Keratinocyte (primary cell): Measurements from ENCODE around the gene PCBP1. TPM values are rescaled to one million over a fixed set of nuclear protein-coding genes. Genes with fewer than 3 reads are reported as not detected.

Experiments
- DNase-seq: peaks from one replicate; pipeline ENCODE4 v3.0.0-alpha.2; 2011; ENCODE audit warnings: low read depth, missing footprints, low spot score
- FAIRE-seq: peaks from 2 replicates; lab custom pipeline; 2011; peaks lifted over from hg19 to GRCh38; lab: Jason Lieb, UNC
- H2AFZ ChIP-seq: 2 replicates; pipeline ENCODE4 v1.6.0; 2012; ENCODE audit warnings: low read length, control low read depth, inconsistent platforms; ENCODE audit not compliant: control insufficient read depth
- H3K27ac ChIP-seq: 2 replicates; pipeline ENCODE4 v1.5.1; 2011; ENCODE audit warnings: low read length; ENCODE audit not compliant: control insufficient read depth, insufficient read depth
- H3K27me3 ChIP-seq: 3 replicates; pipeline ENCODE4 v1.6.0; 2011; ENCODE audit warnings: low read length; ENCODE audit not compliant: control insufficient read depth, insufficient read depth; ENCODE audit errors: extremely low read depth
- H3K36me3 ChIP-seq, 2 experiments: 2 replicates in 1 of 2; 3 replicates in 1 of 2; pipeline ENCODE4 v1.5.1; 2011; ENCODE audit warnings: low read length in 2 of 2, mild to moderate bottlenecking in 1 of 2; ENCODE audit not compliant: control insufficient read depth in 2 of 2, insufficient read depth in 2 of 2; ENCODE audit errors: extremely low read depth in 1 of 2
- H3K4me1 ChIP-seq: 3 replicates; pipeline ENCODE4 v1.5.1; 2011; ENCODE audit warnings: low read length; ENCODE audit not compliant: control insufficient read depth, insufficient read depth; ENCODE audit errors: extremely low read depth
- H3K4me2 ChIP-seq: 3 replicates; pipeline ENCODE4 v1.6.0; 2011; ENCODE audit warnings: low read depth, low read length; ENCODE audit not compliant: control insufficient read depth, insufficient read depth; ENCODE audit errors: extremely low read depth
- H3K4me3 ChIP-seq, 3 experiments: fragments of 200-600 bp in 1 of 3; sonication (generic) in 1 of 3; 2 replicates in 2 of 3; 3 replicates in 1 of 3; pipeline ENCODE4 v1.5.1; 2011 to 2016; ENCODE audit warnings: low read length in 3 of 3, mild to moderate bottlenecking in 3 of 3, control low read depth in 2 of 3, inconsistent platforms in 1 of 3, low read depth in 1 of 3, mixed read lengths in 1 of 3, mixed run types in 1 of 3, moderate library complexity in 1 of 3; ENCODE audit not compliant: control insufficient read depth in 2 of 3, insufficient read depth in 2 of 3; ENCODE audit errors: extremely low read depth in 1 of 3
- H3K79me2 ChIP-seq: 2 replicates; pipeline ENCODE4 v1.6.0; 2012; ENCODE audit warnings: low read length; ENCODE audit not compliant: control insufficient read depth, insufficient read depth
- H3K9ac ChIP-seq: 3 replicates; pipeline ENCODE4 v1.6.0; 2011; ENCODE audit warnings: low read length; ENCODE audit not compliant: control insufficient read depth, insufficient read depth; ENCODE audit errors: extremely low read depth
- H3K9me1 ChIP-seq: 3 replicates; pipeline ENCODE4 v1.6.0; 2011; ENCODE audit warnings: low read length; ENCODE audit not compliant: control insufficient read depth, insufficient read depth; ENCODE audit errors: extremely low read depth
- H3K9me3 ChIP-seq: 2 replicates; pipeline ENCODE4 v1.5.1; 2012; ENCODE audit warnings: low read depth, low read length; ENCODE audit not compliant: control insufficient read depth
- H4K20me1 ChIP-seq: 3 replicates; pipeline ENCODE4 v1.6.0; 2011; ENCODE audit warnings: low read length; ENCODE audit not compliant: control insufficient read depth, insufficient read depth; ENCODE audit errors: extremely low read depth
- CTCF ChIP-seq, 3 experiments: IDR thresholded peaks in 1 of 3; conservative IDR thresholded peaks in 1 of 3; optimal IDR thresholded peaks in 1 of 3; 2 replicates in 2 of 3; 3 replicates in 1 of 3; pipeline versions ENCODE3 to v1.5.1; 2011; ENCODE audit warnings: low read length in 3 of 3, mild to moderate bottlenecking in 3 of 3, moderate library complexity in 2 of 3, control low read depth in 1 of 3, inconsistent platforms in 1 of 3; ENCODE audit not compliant: insufficient read depth in 2 of 3; ENCODE audit errors: extremely low read depth in 1 of 3
- EZH2 ChIP-seq: IDR thresholded peaks from one replicate; pipeline ENCODE4 v1.6.1; 2012; ENCODE audit warnings: inconsistent platforms, mild to moderate bottlenecking, low read length, moderate library complexity
- dilution Hi-C: fragments of 300-500 bp; cut with MboI; formaldehyde crosslinking; loops from one replicate; pipeline ENCODE4 v1.7.0; 2020; ENCODE audit warnings: low sequenced_read_pairs; ENCODE audit not compliant: extremely low pct_ligation_motif_present
- polyA plus RNA-seq, 5 experiments: library from polyadenylated mRNA; depleted of rRNA in 3 of 5; stranded (reverse) in 3 of 5; stranded (forward) in 1 of 5; unstranded in 1 of 5; fragments of >200 nt; gene quantifications; 1 replicate in 1 of 5; 2 replicates in 3 of 5; 3 replicates in 1 of 5; pipeline versions ENCODE4 v1.2.1 to v1.2.3, GENCODE V29; 2011 to 2012; ENCODE audit warnings: missing spikeins in 2 of 5, low read depth in 1 of 5, low replicate concordance in 1 of 5

PCBP1 gene
- polyA plus RNA-seq, 1 donor (not counting 4 experiments of a cell fraction or from before 2014, with no cell fraction given): 86.8 TPM

DNA sequence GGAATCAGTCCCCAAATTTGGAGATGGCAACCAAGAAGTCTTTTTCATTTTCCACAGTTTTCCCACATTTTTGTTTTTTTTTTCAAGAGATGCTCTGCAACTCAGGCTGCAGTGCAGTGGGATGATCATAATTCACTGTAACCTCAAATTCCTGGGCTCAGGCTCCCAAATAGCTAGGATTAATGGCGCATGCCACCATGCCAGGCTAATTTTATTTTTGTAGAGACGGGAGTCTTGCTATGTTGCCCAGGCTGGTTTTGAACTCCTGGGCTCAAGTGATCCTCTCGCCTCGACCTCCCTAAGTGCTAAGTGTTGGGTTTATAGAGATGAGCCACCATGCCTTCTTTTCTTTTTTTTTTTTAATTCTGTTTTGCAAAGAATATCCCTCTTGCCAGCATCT, 35.2 kb downstream of the PCBP1 start:
- Histone ChIP-seq H3K4me3 (no peak overlapping the region), H3K4me2 (no peak overlapping the region), H3K79me2 (no peaks in the 10 kb centered on the region), H3K9me1 (no peaks in the 10 kb centered on the region), H3K36me3 (no peaks in the 10 kb centered on the region), H4K20me1 (no peaks in the 10 kb centered on the region), H3K27me3 (no peaks in the 10 kb centered on the region), H3K9ac (no peak overlapping the region), H2AFZ (no peak overlapping the region), H3K9me3 (no peaks in the 10 kb centered on the region), H3K27ac (no peak overlapping the region), H3K4me1 (peaks cover 17% of the 10 kb centered on the region)
- DNase-seq (no peak), FAIRE-seq (no peak)
- dilution Hi-C loops: no loop called here
- TF ChIP-seq EZH2: no peak
- TF ChIP-seq CTCF (optimal IDR thresholded peaks at IDR 0.05 in 1 of 3, IDR thresholded peaks at IDR 0.05 in 1 of 3, conservative IDR thresholded peaks at IDR 0.05 in 1 of 3; ENCODE audit: extremely low read depth in 1 of 3, insufficient read depth in 2 of 3, low read length in 3 of 3): no peak

DNA sequence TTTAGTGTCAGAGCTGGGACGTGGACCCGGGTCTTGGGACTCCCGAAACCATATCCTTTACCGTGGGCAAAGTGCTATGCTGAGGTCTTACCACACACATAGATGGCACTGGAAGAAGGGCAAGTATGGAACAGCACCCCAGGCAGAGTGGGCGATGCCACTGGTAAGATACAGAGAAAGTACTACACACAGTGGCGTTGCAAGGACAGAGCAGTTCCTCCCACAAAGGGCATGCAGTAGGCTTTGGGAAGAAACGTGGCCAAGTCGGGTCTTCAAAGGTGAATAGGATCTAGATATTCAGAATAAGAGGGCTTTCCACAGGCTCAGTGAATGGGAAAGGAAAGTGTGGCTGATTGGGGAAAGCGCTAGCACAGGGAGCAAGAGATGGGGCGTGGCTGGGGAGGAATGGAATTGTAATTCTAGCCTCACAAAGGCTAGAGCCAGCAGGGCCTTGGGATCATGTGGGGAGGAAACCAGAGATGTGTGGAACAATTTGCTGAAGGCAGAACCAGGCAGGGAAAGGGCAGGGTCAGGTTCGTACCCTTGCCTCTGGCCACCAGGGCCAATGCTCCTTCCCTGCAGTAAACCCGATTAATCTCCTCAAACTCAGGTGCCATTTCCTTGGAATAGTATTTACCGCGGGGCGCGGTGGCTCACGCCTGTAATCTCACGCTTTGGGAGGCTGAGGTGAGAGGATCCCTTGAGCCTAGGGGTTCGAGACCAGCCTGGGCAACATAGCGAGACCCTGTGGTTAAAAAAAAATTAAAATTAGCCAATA, 36.0 kb downstream of the PCBP1 start:
- H3K9me1 ChIP-seq: no peaks in the 10 kb centered on the region
- FAIRE-seq (no peak), DNase-seq (no peak)
- H2AFZ ChIP-seq: peak overlapping the region; percentile 95
- peak overlapping the region; percentile 22 for H3K9ac ChIP-seq
- no peaks in the 10 kb centered on the region for H3K27me3 ChIP-seq
- H3K9me3 ChIP-seq: no peaks in the 10 kb centered on the region
- no peak for TF ChIP-seq EZH2
- no peak for TF ChIP-seq CTCF (optimal IDR thresholded peaks at IDR 0.05 in 1 of 3, IDR thresholded peaks at IDR 0.05 in 1 of 3, conservative IDR thresholded peaks at IDR 0.05 in 1 of 3; ENCODE audit: extremely low read depth in 1 of 3, insufficient read depth in 2 of 3, low read length in 3 of 3)
- H3K4me3 ChIP-seq: no peak overlapping the region
- peak overlapping the region; percentile 99 for H3K4me2 ChIP-seq
- H3K36me3 ChIP-seq: no peaks in the 10 kb centered on the region
- H3K4me1 ChIP-seq: peaks cover 17% of the 10 kb centered on the region
- no peaks in the 10 kb centered on the region for H4K20me1 ChIP-seq
- peak overlapping the region; percentile 20 for H3K27ac ChIP-seq
- dilution Hi-C loops: no loop called here
- H3K79me2 ChIP-seq: no peaks in the 10 kb centered on the region
